Prostate gland (tissue), 2 donors: ENCODE results near the gene TFF1. TPM values are rescaled to one million over a fixed set of nuclear protein-coding genes. Genes with fewer than 3 reads are reported as not detected.

Source experiments
- DNase-seq: peaks from one replicate; pipeline ENCODE4 v3.0.0-alpha.2; 2019; ENCODE audit warnings: low spot score
- H3K27ac ChIP-seq, 2 donors: fragments of 200-600 bp; sonication (generic); 2 replicates each; pipeline ENCODE4 v1.5.1; 2017 to 2019
- H3K27me3 ChIP-seq: fragments of 200-600 bp; sonication (generic); replicated peaks from 2 replicates; pipeline ENCODE4 v1.5.1; 2019; ENCODE audit not compliant: insufficient read depth
- H3K36me3 ChIP-seq, 2 donors: fragments of 200-600 bp; sonication (generic); 1 replicate in 1 of 2; 2 replicates in 1 of 2; pipeline versions ENCODE4 v1.5.1 to v1.8.1; 2017 to 2019
- H3K4me1 ChIP-seq: fragments of 200-600 bp; sonication (generic); replicated peaks from 2 replicates; pipeline ENCODE4 v1.5.1; 2019
- H3K4me3 ChIP-seq, 2 donors: fragments of 200-600 bp; sonication (generic); 2 replicates each; pipeline ENCODE4 v1.5.1; 2017 to 2019
- H3K9me3 ChIP-seq: fragments of 200-600 bp; sonication (generic); 2 replicates; pipeline ENCODE4 v1.5.1; 2017
- POLR2A ChIP-seq: fragments of 450-650 bp; IDR thresholded peaks from one replicate; pipeline ENCODE4 v1.6.1; 2016; ENCODE audit warnings: antibody characterized with exemption, mild to moderate bottlenecking
- POLR2AphosphoS5 ChIP-seq: sonication (generic); formaldehyde crosslinking; IDR thresholded peaks from one replicate; pipeline ENCODE4 v1.6.1; 2017; ENCODE audit warnings: antibody characterized with exemption
- WGBS: methylation state at CpG from one replicate; pipeline ENCODE4 v1.1.5; 2018; 5-methylcytosine and 5-hydroxymethylcytosine counted together
- intact Hi-C: fragments of 100-400 bp; cut with DNase I; formaldehyde crosslinking; loops from one replicate; pipeline ENCODE4 v1.14.2; 2022
- total RNA-seq, 2 donors: library from RNA; depleted of rRNA; stranded (reverse); fragments of >200 nt; gene quantifications; one replicate each; pipeline ENCODE4 v1.1.0, GENCODE V29; 2016
- TF ChIP-seq, protein P1 (sequence below), 4 experiments: fragments of 200-600 bp in 2 of 4; fragments of 450-650 bp in 2 of 4; sonication (generic) in 2 of 4; IDR thresholded peaks; 1 replicate in 3 of 4; 2 replicates in 1 of 4; pipeline ENCODE4 v1.5.1; 2016 to 2019; ENCODE audit warnings: antibody characterized with exemption in 4 of 4, mild to moderate bottlenecking in 2 of 4, moderate library complexity in 2 of 4

The TFF1 gene
- total RNA-seq, 2 donors from 2014 or later: 4.7 to 16.2 TPM

DNA sequence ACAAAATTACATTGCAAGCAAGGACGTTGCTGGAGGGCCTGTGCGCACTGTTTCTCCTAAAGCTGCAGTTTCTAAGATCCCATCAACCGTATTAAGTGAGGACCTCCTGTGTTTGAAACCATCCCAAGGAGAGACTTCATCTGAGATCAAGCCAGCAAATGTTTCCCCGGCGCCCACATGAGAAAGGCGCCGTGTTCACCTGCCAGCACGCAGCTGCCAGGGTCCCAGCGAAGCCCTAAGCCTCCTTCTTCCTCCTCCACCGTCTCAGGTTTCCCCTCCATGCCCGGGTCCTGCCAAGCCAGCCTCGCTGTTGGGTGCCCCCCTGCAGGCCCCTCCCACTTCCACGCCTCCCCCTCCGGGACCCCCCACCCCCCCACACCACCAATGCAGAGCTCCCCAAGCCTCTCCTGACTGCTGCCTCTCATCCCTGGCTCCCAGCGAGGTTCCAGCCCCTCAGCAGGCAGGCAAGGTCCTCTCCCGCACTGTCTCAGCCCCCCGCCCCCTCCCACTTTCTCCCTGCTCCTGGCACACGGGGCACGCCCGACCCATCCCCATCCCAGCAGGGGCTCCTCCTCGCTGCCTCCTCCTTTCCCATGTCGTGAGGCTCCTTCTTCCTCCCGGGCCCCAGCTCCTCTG is 8.6 kb upstream of the TFF1 start:
- Histone ChIP-seq H3K27ac (no peak overlapping the region), H3K36me3 (no peaks in the 10 kb centered on the region), H3K4me3 (no peak overlapping the region), H3K9me3 (no peaks in the 10 kb centered on the region), H3K4me1 (peaks cover 6% of the 10 kb centered on the region), H3K27me3 (no peaks in the 10 kb centered on the region)
- 18% methylated on average over 23 of the region's 23 CpGs for WGBS
- intact Hi-C loops: no loop called here
- no peak for DNase-seq
- TF ChIP-seq, protein P1, sequence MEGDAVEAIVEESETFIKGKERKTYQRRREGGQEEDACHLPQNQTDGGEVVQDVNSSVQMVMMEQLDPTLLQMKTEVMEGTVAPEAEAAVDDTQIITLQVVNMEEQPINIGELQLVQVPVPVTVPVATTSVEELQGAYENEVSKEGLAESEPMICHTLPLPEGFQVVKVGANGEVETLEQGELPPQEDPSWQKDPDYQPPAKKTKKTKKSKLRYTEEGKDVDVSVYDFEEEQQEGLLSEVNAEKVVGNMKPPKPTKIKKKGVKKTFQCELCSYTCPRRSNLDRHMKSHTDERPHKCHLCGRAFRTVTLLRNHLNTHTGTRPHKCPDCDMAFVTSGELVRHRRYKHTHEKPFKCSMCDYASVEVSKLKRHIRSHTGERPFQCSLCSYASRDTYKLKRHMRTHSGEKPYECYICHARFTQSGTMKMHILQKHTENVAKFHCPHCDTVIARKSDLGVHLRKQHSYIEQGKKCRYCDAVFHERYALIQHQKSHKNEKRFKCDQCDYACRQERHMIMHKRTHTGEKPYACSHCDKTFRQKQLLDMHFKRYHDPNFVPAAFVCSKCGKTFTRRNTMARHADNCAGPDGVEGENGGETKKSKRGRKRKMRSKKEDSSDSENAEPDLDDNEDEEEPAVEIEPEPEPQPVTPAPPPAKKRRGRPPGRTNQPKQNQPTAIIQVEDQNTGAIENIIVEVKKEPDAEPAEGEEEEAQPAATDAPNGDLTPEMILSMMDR (IDR thresholded peaks at IDR 0.05): no peak
- TF ChIP-seq POLR2A: no peak
- TF ChIP-seq POLR2AphosphoS5: no peak

DNA sequence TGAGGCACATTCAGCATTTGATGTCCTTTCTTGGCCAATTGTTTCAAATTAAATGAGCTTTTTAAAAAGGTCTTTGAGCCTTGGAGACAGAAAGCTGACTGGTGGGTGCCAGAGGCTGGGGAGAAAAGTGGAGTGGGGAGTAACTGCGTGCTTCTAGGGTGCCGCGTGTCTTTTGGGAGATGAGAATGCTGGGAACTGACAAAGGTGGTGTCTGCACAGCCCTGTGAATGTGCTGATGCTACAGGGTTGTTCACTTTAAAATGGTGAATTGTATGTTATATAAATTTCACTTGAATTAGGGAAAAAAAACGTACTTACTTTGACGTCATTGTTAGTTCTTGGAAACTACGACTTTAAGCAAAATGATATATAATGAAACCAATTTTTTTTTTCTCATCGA is 8.1 kb upstream of the TFF1 start:
- Histone ChIP-seq H3K36me3 (no peaks in the 10 kb centered on the region), H3K4me1 (peaks cover 6% of the 10 kb centered on the region), H3K27me3 (no peaks in the 10 kb centered on the region), H3K4me3 (no peak overlapping the region), H3K27ac (no peak overlapping the region), H3K9me3 (no peaks in the 10 kb centered on the region)
- TF ChIP-seq POLR2A (no peak), POLR2AphosphoS5 (no peak)
- TF ChIP-seq, protein P1 (IDR thresholded peaks at IDR 0.05): no peak
- DNase-seq: no peak
- intact Hi-C loops: no loop called here
- WGBS: 67% methylated on average over 7 of the region's 7 CpGs

DNA sequence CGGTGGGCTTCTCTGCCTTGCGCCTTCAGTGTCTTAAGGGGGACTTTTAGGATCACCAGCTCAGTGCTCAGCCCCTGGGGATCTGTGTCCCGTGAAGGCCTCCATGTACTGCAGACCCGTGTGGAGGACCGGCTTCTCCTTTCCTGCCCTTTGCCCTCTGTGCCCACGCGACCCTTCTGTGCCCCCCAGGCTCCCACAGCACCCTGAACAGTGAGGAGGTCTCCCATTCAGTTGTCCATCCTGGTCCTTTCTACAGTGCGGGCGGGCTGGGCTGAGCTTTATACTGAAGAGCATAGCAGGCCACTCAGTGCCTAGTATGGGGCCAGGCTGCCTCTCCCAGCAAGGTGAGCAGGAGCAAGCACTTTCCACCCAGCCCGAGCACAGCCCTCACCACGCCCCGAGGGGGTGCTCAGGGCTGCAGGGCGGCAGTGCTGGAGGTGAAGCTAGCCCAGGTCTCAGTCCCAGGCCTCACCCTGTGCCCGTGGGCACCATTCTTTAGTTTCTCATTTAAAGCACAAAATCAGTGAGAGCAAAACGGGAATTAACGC is 7.6 kb upstream of the TFF1 start:
- H3K9me3 ChIP-seq: no peaks in the 10 kb centered on the region
- no peak overlapping the region for H3K4me3 ChIP-seq
- peaks cover 6% of the 10 kb centered on the region for H3K4me1 ChIP-seq
- no peaks in the 10 kb centered on the region for H3K36me3 ChIP-seq
- intact Hi-C loops: no loop called here
- H3K27me3 ChIP-seq: no peaks in the 10 kb centered on the region
- H3K27ac ChIP-seq: no peak overlapping the region
- no peak for TF ChIP-seq POLR2AphosphoS5
- TF ChIP-seq, protein P1 (IDR thresholded peaks at IDR 0.05): no peak
- no peak for TF ChIP-seq POLR2A
- no peak for DNase-seq
- WGBS: 91% methylated on average over 16 of the region's 16 CpGs

DNA sequence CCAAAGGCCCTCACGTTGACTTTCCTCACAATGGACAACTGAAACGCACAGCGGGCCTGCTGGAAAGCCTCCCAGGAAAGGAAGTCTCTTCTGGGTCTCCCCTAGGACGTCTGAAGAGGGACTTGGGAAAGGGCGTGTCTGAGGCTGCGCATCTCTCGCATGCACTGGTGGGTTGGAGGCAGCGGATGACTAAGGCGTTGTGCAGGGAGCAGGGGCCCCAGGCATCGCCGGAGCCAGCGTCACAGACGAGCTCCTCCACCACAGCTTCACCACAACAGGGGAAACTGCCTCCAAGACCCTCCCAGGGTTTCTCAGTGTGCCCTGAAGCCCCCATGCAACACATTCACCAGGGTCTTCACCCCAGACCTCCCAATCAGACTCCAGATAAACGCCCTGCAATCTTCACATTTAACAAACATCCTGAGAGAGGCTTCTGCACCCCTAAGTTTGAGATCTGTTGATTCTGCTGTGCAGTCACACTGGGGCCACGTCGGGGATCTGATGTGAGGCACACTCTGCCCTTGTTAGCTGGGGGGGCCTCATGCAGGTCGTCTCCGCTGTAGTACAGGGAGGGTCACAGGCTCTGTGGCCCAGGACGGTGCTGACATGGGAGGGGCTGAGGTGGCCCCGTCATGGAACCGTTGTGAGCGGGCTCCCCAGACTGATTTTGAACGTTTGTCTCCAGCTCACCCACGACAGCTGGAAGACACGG is 7.0 kb upstream of the TFF1 start:
- Histone ChIP-seq H3K36me3 (no peaks in the 10 kb centered on the region), H3K4me3 (no peak overlapping the region), H3K4me1 (peaks cover 6% of the 10 kb centered on the region), H3K27ac (no peak overlapping the region), H3K27me3 (no peaks in the 10 kb centered on the region), H3K9me3 (no peaks in the 10 kb centered on the region)
- WGBS: 80% methylated on average over 25 of the region's 25 CpGs
- intact Hi-C loops: no loop called here
- DNase-seq: no peak
- TF ChIP-seq POLR2AphosphoS5 (no peak), POLR2A (no peak)
- TF ChIP-seq, protein P1 (IDR thresholded peaks at IDR 0.05): no peak
